Astrocyte (in vitro differentiated cells and primary cell): ENCODE measurements around the gene OTULINL. TPM values are rescaled to one million over a fixed set of nuclear protein-coding genes. Genes with fewer than 3 reads are reported as not detected.

ENCODE experiments used
- DNase-seq: peaks from one replicate; pipeline ENCODE4 v3.0.0-alpha.2; 2010; ENCODE audit warnings: low read depth
- FAIRE-seq: peaks from 2 replicates; lab custom pipeline; 2011; peaks lifted over from hg19 to GRCh38; lab: Jason Lieb, UNC
- H2AFZ ChIP-seq: 2 replicates; pipeline ENCODE4 v1.6.0; 2012; ENCODE audit warnings: low read depth, low read length, inconsistent platforms
- H3K27ac ChIP-seq: 2 replicates; pipeline ENCODE4 v1.5.1; 2011; ENCODE audit warnings: low read depth, low read length, inconsistent platforms
- H3K27me3 ChIP-seq: 2 replicates; pipeline ENCODE4 v1.6.0; 2011; ENCODE audit warnings: low read length, inconsistent platforms; ENCODE audit not compliant: insufficient read depth
- H3K36me3 ChIP-seq: 2 replicates; pipeline ENCODE4 v1.5.1; 2011; ENCODE audit warnings: low read length, inconsistent platforms; ENCODE audit not compliant: insufficient read depth
- H3K4me1 ChIP-seq: 2 replicates; pipeline ENCODE4 v1.5.1; 2011; ENCODE audit warnings: low read length, inconsistent platforms; ENCODE audit not compliant: insufficient read depth
- H3K4me2 ChIP-seq: 2 replicates; pipeline ENCODE4 v1.6.0; 2012; ENCODE audit warnings: low read length, inconsistent platforms
- H3K4me3 ChIP-seq: 2 replicates; pipeline ENCODE4 v1.5.1; 2011; ENCODE audit warnings: low read depth, mild to moderate bottlenecking, low read length, inconsistent platforms; ENCODE audit not compliant: insufficient read depth
- H3K79me2 ChIP-seq: 2 replicates; pipeline ENCODE4 v1.6.0; 2012; ENCODE audit warnings: mild to moderate bottlenecking, low read length, inconsistent platforms; ENCODE audit not compliant: insufficient read depth
- H3K9ac ChIP-seq: 2 replicates; pipeline ENCODE4 v1.6.0; 2012; ENCODE audit warnings: mild to moderate bottlenecking, low read length, inconsistent platforms
- H3K9me3 ChIP-seq: 2 replicates; pipeline ENCODE4 v1.5.1; 2012; ENCODE audit warnings: low read depth, mild to moderate bottlenecking, low read length, inconsistent platforms; ENCODE audit not compliant: insufficient read depth
- H4K20me1 ChIP-seq: 2 replicates; pipeline ENCODE4 v1.6.0; 2012; ENCODE audit warnings: low read length, inconsistent platforms; ENCODE audit not compliant: insufficient read depth
- H3K27ac Mint-ChIP-seq: one replicate; pipeline ENCODE4 v1.8.0; 2021; ENCODE audit warnings: mild to moderate bottlenecking, mixed read lengths; ENCODE audit not compliant: unreplicated experiment
- H3K27me3 Mint-ChIP-seq: one replicate; pipeline ENCODE4 v1.8.0; 2021; ENCODE audit warnings: low read depth, mixed read lengths; ENCODE audit not compliant: unreplicated experiment
- H3K36me3 Mint-ChIP-seq: one replicate; pipeline ENCODE4 v1.8.0; 2021; ENCODE audit warnings: low read depth, mixed read lengths; ENCODE audit not compliant: unreplicated experiment
- H3K4me1 Mint-ChIP-seq: one replicate; pipeline ENCODE4 v1.8.0; 2021; ENCODE audit warnings: low read depth, mixed read lengths; ENCODE audit not compliant: unreplicated experiment
- H3K4me3 Mint-ChIP-seq: one replicate; pipeline ENCODE4 v1.8.0; 2021; ENCODE audit warnings: mild to moderate bottlenecking, moderate library complexity, mixed read lengths; ENCODE audit not compliant: unreplicated experiment
- H3K9me3 Mint-ChIP-seq: one replicate; pipeline ENCODE4 v1.8.0; 2021; ENCODE audit warnings: mild to moderate bottlenecking, mixed read lengths; ENCODE audit not compliant: unreplicated experiment
- CTCF ChIP-seq: IDR thresholded peaks from 2 replicates; pipeline ENCODE4 v1.5.1; 2011; ENCODE audit warnings: low read depth, mild to moderate bottlenecking, inconsistent platforms, low read length, moderate library complexity; ENCODE audit not compliant: insufficient read depth
- EZH2 ChIP-seq: IDR thresholded peaks from 2 replicates; pipeline ENCODE4 v1.6.1; 2012; ENCODE audit warnings: mild to moderate bottlenecking, low read length, inconsistent platforms; ENCODE audit not compliant: insufficient read depth
- total RNA-seq: library from RNA; stranded (reverse); gene quantifications from 2 replicates; pipeline ENCODE4 v1.2.1, GENCODE V29; 2021

Gene OTULINL
- total RNA-seq, 1 donor from 2014 or later = 2.8 TPM

DNA sequence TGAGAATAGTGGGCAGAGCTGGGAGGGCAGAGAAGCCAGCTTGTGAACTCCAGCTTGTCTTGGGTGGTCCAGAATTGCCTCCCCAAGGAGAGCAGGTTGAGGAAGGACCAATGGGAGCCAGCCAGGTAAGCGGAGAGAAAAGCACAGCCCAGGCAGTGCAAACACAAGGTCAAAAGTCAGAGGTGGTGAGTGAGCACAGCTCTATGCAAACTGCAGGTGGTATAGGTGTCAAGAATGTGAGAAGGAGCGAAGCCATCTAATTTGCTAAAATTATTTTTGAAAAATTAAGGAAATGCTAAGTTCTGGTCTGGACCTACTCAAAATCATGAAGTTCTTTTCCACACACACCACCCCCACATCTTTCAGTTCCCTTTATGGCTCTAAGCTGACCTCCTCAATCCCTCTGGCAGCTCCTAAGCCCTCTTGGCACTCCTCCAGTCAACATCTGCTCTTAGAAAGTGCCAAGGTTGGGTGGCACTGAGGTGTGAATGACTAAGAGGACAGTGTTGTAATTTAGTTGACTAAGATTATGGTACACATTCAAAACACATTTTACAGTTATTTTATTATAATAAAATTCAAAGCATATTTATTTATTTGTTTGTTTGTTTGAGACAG, 6.6 kb upstream of the OTULINL start:
- Mint-ChIP-seq H3K27me3 (peaks cover 21% of the 10 kb centered on the region), H3K27ac (no peak overlapping the region)
- no peak for FAIRE-seq

GRCh38 chr5:14576206-14576605, 5.4 kb upstream of the OTULINL start:
- Mint-ChIP-seq H3K9me3 (no peaks in the 10 kb centered on the region), H3K27me3 (peaks cover 33% of the 10 kb centered on the region), H3K4me1 (no peaks in the 10 kb centered on the region), H3K27ac (no peak overlapping the region), H3K4me3 (no peak overlapping the region), H3K36me3 (no peaks in the 10 kb centered on the region)
- H2AFZ ChIP-seq = no peak overlapping the region
- H3K9ac ChIP-seq = no peak overlapping the region
- no peaks in the 10 kb centered on the region for H3K79me2 ChIP-seq
- no peaks in the 10 kb centered on the region for H3K9me3 ChIP-seq
- no peak for TF ChIP-seq EZH2
- TF ChIP-seq CTCF = no peak
- H3K27ac ChIP-seq = no peak overlapping the region
- no peaks in the 10 kb centered on the region for H4K20me1 ChIP-seq
- no peak overlapping the region for H3K4me2 ChIP-seq
- no peaks in the 10 kb centered on the region for H3K4me1 ChIP-seq
- peaks cover 22% of the 10 kb centered on the region for H3K27me3 ChIP-seq
- no peak overlapping the region for H3K4me3 ChIP-seq
- H3K36me3 ChIP-seq = no peaks in the 10 kb centered on the region
- no peak for FAIRE-seq
- DNase-seq = no peak

More for the DNA sequence above, 6.6 kb upstream of the OTULINL start:
- no peak overlapping the region for H3K9ac ChIP-seq
- H3K79me2 ChIP-seq = no peaks in the 10 kb centered on the region
- no peaks in the 10 kb centered on the region for H3K9me3 ChIP-seq
- no peaks in the 10 kb centered on the region for H3K36me3 ChIP-seq
- no peak for DNase-seq
- no peak overlapping the region for H2AFZ ChIP-seq
- Mint-ChIP-seq H3K4me3 (no peak overlapping the region), H3K9me3 (no peaks in the 10 kb centered on the region), H3K36me3 (no peaks in the 10 kb centered on the region), H3K4me1 (peaks cover under 1% of the 10 kb centered on the region)
- H3K4me2 ChIP-seq = no peak overlapping the region
- H3K27ac ChIP-seq = no peak overlapping the region
- H3K4me3 ChIP-seq = no peak overlapping the region
- H3K27me3 ChIP-seq = peaks cover 19% of the 10 kb centered on the region
- H3K4me1 ChIP-seq = no peaks in the 10 kb centered on the region
- TF ChIP-seq CTCF = no peak
- TF ChIP-seq EZH2 = no peak
- no peaks in the 10 kb centered on the region for H4K20me1 ChIP-seq

DNA sequence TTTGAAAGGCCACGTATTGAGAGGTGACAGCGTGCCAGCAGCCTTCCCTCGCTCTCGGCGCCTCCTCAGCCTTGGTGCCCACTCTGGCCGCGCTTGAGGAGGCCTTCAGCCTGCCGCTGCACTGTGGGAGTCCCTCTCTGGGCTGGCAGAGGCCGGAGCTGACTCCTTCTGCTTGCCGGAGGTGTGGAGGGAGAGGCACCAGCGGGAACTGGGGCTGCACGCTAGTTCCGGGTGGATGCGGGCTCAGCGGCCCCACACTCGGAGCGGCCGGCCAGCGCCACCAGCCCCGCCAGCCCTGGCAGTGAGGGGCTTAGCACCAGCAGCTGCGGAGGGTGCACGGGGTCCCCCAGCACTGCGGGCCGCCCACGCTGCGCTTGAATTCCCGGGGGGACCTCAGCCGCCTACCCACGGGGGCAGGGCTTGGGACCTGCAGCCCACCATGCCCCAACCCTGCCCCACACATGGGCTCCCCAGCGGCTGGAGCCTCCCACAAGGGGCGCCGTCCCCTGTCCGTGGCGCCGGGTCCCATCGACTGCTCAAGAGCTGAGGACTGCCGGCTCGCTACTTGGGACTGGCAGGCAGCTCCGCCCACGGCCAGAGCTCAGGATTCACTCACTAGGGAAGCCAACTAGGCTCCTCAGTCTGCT, 4.4 kb upstream of the OTULINL start:
- DNase-seq (no peak), FAIRE-seq (no peak)
- H3K4me2 ChIP-seq = no peak overlapping the region
- H3K36me3 Mint-ChIP-seq = no peaks in the 10 kb centered on the region
- H3K9me3 ChIP-seq = no peaks in the 10 kb centered on the region
- peaks cover 22% of the 10 kb centered on the region for H3K27me3 ChIP-seq
- H3K27ac ChIP-seq = no peak overlapping the region
- no peak overlapping the region for H3K4me3 Mint-ChIP-seq
- H3K27me3 Mint-ChIP-seq = peaks cover 34% of the 10 kb centered on the region
- H3K27ac Mint-ChIP-seq = no peak overlapping the region
- no peaks in the 10 kb centered on the region for H3K79me2 ChIP-seq
- H3K36me3 ChIP-seq = no peaks in the 10 kb centered on the region
- no peaks in the 10 kb centered on the region for H3K9me3 Mint-ChIP-seq
- no peak overlapping the region for H2AFZ ChIP-seq
- no peak overlapping the region for H3K9ac ChIP-seq
- H4K20me1 ChIP-seq = no peaks in the 10 kb centered on the region
- TF ChIP-seq CTCF (no peak), EZH2 (no peak)
- no peaks in the 10 kb centered on the region for H3K4me1 Mint-ChIP-seq
- H3K4me1 ChIP-seq = no peaks in the 10 kb centered on the region
- no peak overlapping the region for H3K4me3 ChIP-seq
